ENCODE results near the gene PHLDB1.

DNA sequence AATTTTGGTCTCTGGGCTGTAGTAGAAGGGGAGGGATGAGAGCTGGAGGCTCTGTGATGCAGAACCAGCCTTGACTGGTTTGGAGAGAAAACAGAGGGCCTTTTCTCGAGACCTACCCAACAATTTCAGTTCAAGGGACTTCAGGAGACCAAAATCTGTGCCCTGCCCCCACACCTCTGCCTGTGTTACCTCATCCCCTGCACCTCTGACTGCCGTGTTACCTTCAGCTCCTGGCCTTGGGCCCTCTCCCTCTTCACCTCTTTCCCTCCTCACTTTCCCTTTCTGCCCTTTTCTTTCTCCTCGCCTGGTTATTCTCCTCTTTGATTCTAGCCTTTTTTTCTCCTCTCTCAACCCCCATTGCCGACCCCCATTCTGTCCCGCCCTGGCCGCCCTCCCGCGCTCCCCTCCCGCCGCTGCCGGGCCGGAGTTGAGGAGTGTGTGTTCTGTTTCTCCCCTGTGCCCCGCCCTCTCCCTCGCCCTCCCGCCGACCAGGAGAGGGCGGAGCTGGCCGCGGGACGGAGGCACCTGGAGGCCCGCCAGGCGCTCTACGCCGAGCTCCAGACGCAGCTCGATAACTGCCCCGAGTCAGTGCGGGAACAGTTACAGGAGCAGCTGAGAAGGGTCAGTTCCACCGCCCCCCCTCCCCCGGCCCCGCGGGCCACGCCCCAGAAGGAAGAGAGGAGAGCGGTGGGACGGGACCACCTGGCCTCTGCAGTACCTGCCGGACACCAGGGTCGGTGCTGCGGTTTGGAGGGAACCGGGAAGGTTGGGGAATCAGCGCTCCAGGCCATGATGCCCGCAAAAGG lies 27.2 kb downstream of the PHLDB1 start:
- TF ChIP-seq, protein P1, sequence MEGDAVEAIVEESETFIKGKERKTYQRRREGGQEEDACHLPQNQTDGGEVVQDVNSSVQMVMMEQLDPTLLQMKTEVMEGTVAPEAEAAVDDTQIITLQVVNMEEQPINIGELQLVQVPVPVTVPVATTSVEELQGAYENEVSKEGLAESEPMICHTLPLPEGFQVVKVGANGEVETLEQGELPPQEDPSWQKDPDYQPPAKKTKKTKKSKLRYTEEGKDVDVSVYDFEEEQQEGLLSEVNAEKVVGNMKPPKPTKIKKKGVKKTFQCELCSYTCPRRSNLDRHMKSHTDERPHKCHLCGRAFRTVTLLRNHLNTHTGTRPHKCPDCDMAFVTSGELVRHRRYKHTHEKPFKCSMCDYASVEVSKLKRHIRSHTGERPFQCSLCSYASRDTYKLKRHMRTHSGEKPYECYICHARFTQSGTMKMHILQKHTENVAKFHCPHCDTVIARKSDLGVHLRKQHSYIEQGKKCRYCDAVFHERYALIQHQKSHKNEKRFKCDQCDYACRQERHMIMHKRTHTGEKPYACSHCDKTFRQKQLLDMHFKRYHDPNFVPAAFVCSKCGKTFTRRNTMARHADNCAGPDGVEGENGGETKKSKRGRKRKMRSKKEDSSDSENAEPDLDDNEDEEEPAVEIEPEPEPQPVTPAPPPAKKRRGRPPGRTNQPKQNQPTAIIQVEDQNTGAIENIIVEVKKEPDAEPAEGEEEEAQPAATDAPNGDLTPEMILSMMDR (IDR thresholded peaks at IDR 0.05; ENCODE audit: extremely low read depth in 1 of 2, insufficient read depth in 1 of 2, low read depth in 1 of 2, low read length in 2 of 2), result no peak
- no peak for TF ChIP-seq EZH2 (IDR thresholded peaks at IDR 0.05; ENCODE audit: borderline replicate concordance, low read depth, low read length, severe bottlenecking)
- no peak for TF ChIP-seq GATA2 (IDR thresholded peaks at IDR 0.05; ENCODE audit: insufficient read depth, insufficient read length, low read depth, low read length)
- no peak for TF ChIP-seq POLR2AphosphoS5 (IDR thresholded peaks at IDR 0.05; ENCODE audit: insufficient read depth, low read depth, low read length)
- TF ChIP-seq MYC (IDR thresholded peaks at IDR 0.05; ENCODE audit: low read depth, low read length), result no peak
- TF ChIP-seq JUN (IDR thresholded peaks at IDR 0.05; ENCODE audit: borderline replicate concordance, insufficient read depth, insufficient read length, low read depth), result no peak
- no peak for TF ChIP-seq POLR2A (IDR thresholded peaks at IDR 0.05; ENCODE audit: low read depth, low read length)
- TF ChIP-seq, protein P2, sequence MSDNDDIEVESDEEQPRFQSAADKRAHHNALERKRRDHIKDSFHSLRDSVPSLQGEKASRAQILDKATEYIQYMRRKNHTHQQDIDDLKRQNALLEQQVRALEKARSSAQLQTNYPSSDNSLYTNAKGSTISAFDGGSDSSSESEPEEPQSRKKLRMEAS (IDR thresholded peaks at IDR 0.05; ENCODE audit: insufficient read depth, insufficient read length), result no peak
